K562 (cell line): Measurements from ENCODE around the gene VEZF1. TPM values are rescaled to one million over a fixed set of nuclear protein-coding genes. Genes with fewer than 3 reads are reported as not detected.
A peak's percentile ranks its signal among the peaks of the same experiment; 100 is the strongest.

Experiments
- ATAC-seq: fragments of 200-7000 bp; cut with Tn5 transposase; 3 replicates; pipeline ENCODE4 v1.9.1; 2020; ENCODE audit warnings: moderate library complexity
- BruUV-seq: library from RNA; stranded (reverse); fragments of 400-500 nt; replicated peaks from 2 replicates; lab custom pipeline; 2021; lab: Mats Ljungman, UMichigan
- CTCF ChIA-PET: fragments of 300-600 bp; formaldehyde crosslinking; extraction: SDS; loops from one replicate; lab custom pipeline; 2021; ENCODE audit warnings: low intra/inter-chr PET ratio; lab: Yijun Ruan, JAX
- POLR2A ChIA-PET: fragments of 300-600, 350-650 bp; sonication (Branson Sonifier 250); formaldehyde crosslinking; extraction: SDS; loops from one replicate; lab custom pipeline; 2021; ENCODE audit warnings: antibody characterized with exemption, inconsistent platforms; lab: Yijun Ruan, JAX
- DNase-seq, 4 experiments: peaks; one replicate each; pipeline versions ENCODE4 v3.0.0 to v3.0.0-alpha.2; 2011 to 2018; ENCODE audit warnings: low spot score in 3 of 4, mixed read lengths in 3 of 4; ENCODE audit errors: extremely low read depth in 1 of 4
- FAIRE-seq: peaks from 2 replicates; lab custom pipeline; 2011; peaks lifted over from hg19 to GRCh38; lab: Jason Lieb, UNC
- H2AFZ ChIP-seq: 2 replicates; pipeline ENCODE4 v1.6.0; 2011; ENCODE audit warnings: low read depth, low read length, control low read depth, inconsistent platforms
- H3K27ac ChIP-seq: fragments of 200-600 bp; 3 replicates; pipeline ENCODE4 v1.8.0; 2011; ENCODE audit warnings: low read depth, mild to moderate bottlenecking, control low read depth, inconsistent platforms, low read length, moderate library complexity, mixed read lengths; ENCODE audit errors: extremely low read depth
- H3K27me3 ChIP-seq, 2 experiments: fragments of 300-600 bp in 1 of 2; 2 replicates in 1 of 2; 3 replicates in 1 of 2; pipeline versions ENCODE4 v1.6.0 to v1.8.0; 2011; ENCODE audit warnings: inconsistent platforms in 2 of 2, low read length in 2 of 2, mild to moderate bottlenecking in 1 of 2, mixed read lengths in 1 of 2, moderate library complexity in 1 of 2; ENCODE audit not compliant: control insufficient read depth in 2 of 2, insufficient read depth in 2 of 2
- H3K36me3 ChIP-seq: fragments of 300-600 bp; 3 replicates; pipeline ENCODE4 v1.8.0; 2011; ENCODE audit warnings: mild to moderate bottlenecking, low read length, inconsistent platforms; ENCODE audit not compliant: control insufficient read depth, insufficient read depth
- H3K4me1 ChIP-seq, 2 experiments: fragments of 200-600 bp in 1 of 2; replicated peaks in 1 of 2; 2 replicates in 1 of 2; 3 replicates in 1 of 2; pipeline versions ENCODE4 v1.5.1 to v1.8.0; 2011; ENCODE audit warnings: inconsistent platforms in 2 of 2, low read length in 2 of 2, mild to moderate bottlenecking in 1 of 2, mixed read lengths in 1 of 2, moderate library complexity in 1 of 2; ENCODE audit not compliant: control insufficient read depth in 2 of 2, insufficient read depth in 2 of 2
- H3K4me2 ChIP-seq: 2 replicates; pipeline ENCODE4 v1.6.1; 2011; ENCODE audit warnings: low read length, control low read depth, inconsistent platforms, mixed read lengths; ENCODE audit not compliant: insufficient read depth
- H3K4me3 ChIP-seq: fragments of 200-600 bp; sonication (generic), shearing (Covaris generic); 2 replicates; pipeline ENCODE4 v1.5.1; 2016; ENCODE audit warnings: control low read depth, inconsistent platforms
- H3K79me2 ChIP-seq: fragments of 200-600 bp; 3 replicates; pipeline ENCODE4 v1.8.0; 2011; ENCODE audit warnings: low read length, inconsistent platforms; ENCODE audit not compliant: control insufficient read depth, insufficient read depth
- H3K9ac ChIP-seq, 2 experiments: 2 replicates each; pipeline versions ENCODE4 v1.6.0 to v1.6.1; 2011; ENCODE audit warnings: low read depth in 2 of 2, low read length in 2 of 2, control low read depth in 1 of 2, inconsistent platforms in 1 of 2, mild to moderate bottlenecking in 1 of 2, mixed read lengths in 1 of 2; ENCODE audit not compliant: insufficient read depth in 1 of 2
- H3K9me1 ChIP-seq: one replicate; pipeline ENCODE4 v1.6.0; 2011; ENCODE audit warnings: inconsistent platforms, mild to moderate bottlenecking, low read length, moderate library complexity; ENCODE audit not compliant: control insufficient read depth, insufficient read depth
- H3K9me3 ChIP-seq: replicated peaks from 2 replicates; pipeline ENCODE4 v1.5.1; 2011; ENCODE audit warnings: low read depth, low read length, inconsistent platforms; ENCODE audit not compliant: control insufficient read depth, insufficient read depth
- H4K20me1 ChIP-seq: replicated peaks from 2 replicates; pipeline ENCODE4 v1.6.1; 2011; ENCODE audit warnings: low read length, inconsistent platforms, mixed read lengths; ENCODE audit not compliant: control insufficient read depth, insufficient read depth
- ARHGAP35 ChIP-seq: fragments of 450-650 bp; IDR thresholded peaks from 2 replicates; pipeline ENCODE4 v1.6.1; 2018; ENCODE audit not compliant: partially characterized antibody
- BDP1 ChIP-seq: IDR thresholded peaks from 3 replicates; pipeline ENCODE4 v1.6.1; 2011; ENCODE audit not compliant: insufficient read length, insufficient read depth
- ELF4 ChIP-seq: fragments of 450-650 bp; formaldehyde crosslinking; IDR thresholded peaks from 2 replicates; pipeline ENCODE4 v1.4.0; 2022; ENCODE audit warnings: missing genetic modification characterization
- FOXA3 ChIP-seq, 2 experiments: fragments of 450-650 bp in 1 of 2; sonication (generic) in 1 of 2; formaldehyde crosslinking; IDR thresholded peaks in 1 of 2; conservative IDR thresholded peaks in 1 of 2; 2 replicates each; pipeline versions ENCODE4 v1.4.0 to v1.8.0; 2020 to 2022; ENCODE audit warnings: mild to moderate bottlenecking in 2 of 2, missing genetic modification reagents in 1 of 2
- IFI16 ChIP-seq: fragments of 250-450 bp; sonication (Bioruptor Pico); IDR thresholded peaks from 2 replicates; pipeline ENCODE4 v2.1.2; 2022; ENCODE audit warnings: mild to moderate bottlenecking, inconsistent platforms
- ILK ChIP-seq: fragments of 450-650 bp; IDR thresholded peaks from 2 replicates; pipeline ENCODE4 v1.6.1; 2016; ENCODE audit warnings: missing genetic modification characterization, low read depth, mild to moderate bottlenecking, missing compliant biosample characterization, moderate library complexity, borderline replicate concordance
- KLF10 ChIP-seq: fragments of 250-450 bp; sonication (Bioruptor Pico); IDR thresholded peaks from 2 replicates; pipeline ENCODE4 v1.6.1; 2021; ENCODE audit warnings: matching md5 sums
- SMAD2 ChIP-seq: fragments of 150-350 bp; IDR thresholded peaks from 2 replicates; pipeline ENCODE4 v1.6.1; 2014; ENCODE audit warnings: low read depth, mild to moderate bottlenecking, low read length
- STAG1 ChIP-seq: sonication (generic); formaldehyde crosslinking; IDR thresholded peaks from 2 replicates; pipeline ENCODE4 v1.5.0; 2020; ENCODE audit warnings: missing genetic modification reagents, borderline replicate concordance
- TGIF2 ChIP-seq: sonication (generic); formaldehyde crosslinking; IDR thresholded peaks from 2 replicates; pipeline ENCODE4 v1.8.1; 2022; ENCODE audit warnings: mild to moderate bottlenecking, missing genetic modification reagents, moderate library complexity
- ZBTB33 ChIP-seq: sonication (generic); formaldehyde crosslinking; IDR thresholded peaks from 2 replicates; pipeline ENCODE4 v1.8.1; 2023; ENCODE audit warnings: mild to moderate bottlenecking, missing genetic modification reagents
- ZNF133 ChIP-seq: fragments of 250-450 bp; sonication (Bioruptor Pico); IDR thresholded peaks from 2 replicates; pipeline ENCODE4 v1.4.0; 2020; ENCODE audit warnings: mild to moderate bottlenecking
- ZNF263 ChIP-seq: sonication (generic); formaldehyde crosslinking; IDR thresholded peaks from 2 replicates; pipeline ENCODE4 v1.8.0; 2022; ENCODE audit warnings: mild to moderate bottlenecking, missing genetic modification reagents, borderline replicate concordance
- WGBS: fragments of 100-300 bp; shearing (Covaris generic); methylation state at CpG from one replicate; pipeline ENCODE4 v1.1.6; 2016; ENCODE audit warnings: low coverage, mixed read lengths; ENCODE audit not compliant: insufficient coverage; ENCODE audit errors: missing lambda C conversion rate; 5-methylcytosine and 5-hydroxymethylcytosine counted together
- in situ Hi-C: fragments of 300-500 bp; cut with MboI; formaldehyde crosslinking; loops from 4 replicates; pipeline ENCODE4 v1.15.0; 2018; ENCODE audit warnings: inconsistent platforms, mixed read lengths
- intact Hi-C: fragments of 100-400 bp; cut with micrococcal nuclease; formaldehyde crosslinking; loops from 2 replicates; pipeline ENCODE4 v1.14.2; 2022
- polyA plus RNA-seq, 8 experiments: library from polyadenylated mRNA; depleted of rRNA in 4 of 8; stranded (reverse) in 5 of 8; unstranded in 3 of 8; fragments of >200 nt; fragmentation: Nextera tagmentation in 2 of 8; fragmentation: Illumina TruSeq in 1 of 8; extraction: Ambion mirVana in 2 of 8; extraction: Trizol in 1 of 8; gene quantifications; 2 replicates each; pipeline versions ENCODE4 v1.2.1 to v1.2.3, GENCODE V29; 2011 to 2014; ENCODE audit warnings: inconsistent platforms in 1 of 8, missing spikeins in 1 of 8
- total RNA-seq, 7 experiments: library from RNA; depleted of rRNA in 6 of 7; stranded (reverse); fragments of >200 nt in 6 of 7; fragmentation: Illumina TruSeq in 2 of 7; extraction: Trizol in 2 of 7; gene quantifications; 2 replicates each; pipeline versions ENCODE4 v1.2.1 to v1.2.3, GENCODE V29; 2011 to 2021; ENCODE audit warnings: low replicate concordance in 1 of 7

Gene VEZF1
- total and polyA plus RNA-seq, 9 of the 15 experiments (the other 6 are each of a cell fraction or from before 2014, with no cell fraction given), result 9.5 to 33.4 (median 22.1) TPM

- H3K4me2 ChIP-seq, result no peak overlapping the region
- no peaks in the 10 kb centered on the region for H3K9me3 ChIP-seq
- peaks cover 22 to 24% of the 10 kb centered on the region in 2 experiments; a peak in 4 of 5 replicates for H3K4me1 ChIP-seq
- H3K36me3 ChIP-seq, result no peaks in the 10 kb centered on the region
- intact Hi-C loops (no loop called here), in situ Hi-C loops (no loop called here)
- FAIRE-seq, result no peak
- no peak overlapping the region; a peak in 1 of 4 replicates for H3K9ac ChIP-seq
- no peak overlapping the region for H3K4me3 ChIP-seq
- no peaks in the 10 kb centered on the region for H3K9me1 ChIP-seq
- H4K20me1 ChIP-seq, result no peaks in the 10 kb centered on the region
- H3K79me2 ChIP-seq, result no peaks in the 10 kb centered on the region
- peaks cover 12 to 25% of the 10 kb centered on the region in 2 experiments for H3K27me3 ChIP-seq
- 83% methylated on average over 13 of the region's 13 CpGs for WGBS
- BruUV-seq, result TSS peak; percentile 55
- TF ChIP-seq TGIF2 (CRISPR knock-in tag) (no peak), ZNF263 (CRISPR knock-in tag) (peak; percentile 69; the same call in 1 of the 2 replicates)
- ChIA-PET CTCF (no interaction called here), POLR2A (interaction anchor here (0.6 to 2.1 kb wide), 9 partner anchors 12 to 944 kb away, joined by 3 to 8 read pairs (median 4); no protein-coding TSS in a partner anchor)
- no peak for DNase-seq
- H3K27ac ChIP-seq, result no peak overlapping the region
- no peak overlapping the region for H2AFZ ChIP-seq
- no peak for ATAC-seq
Measured at GRCh38 chr17:57953705-57954396, 34.2 kb downstream of the VEZF1 start.

- Histone ChIP-seq H3K79me2 (no peaks in the 10 kb centered on the region), H3K4me2 (no peak overlapping the region), H3K9me3 (no peaks in the 10 kb centered on the region), H3K27me3 (peaks cover 11 to 22% of the 10 kb centered on the region in 2 experiments; a peak in 4 of 5 replicates), H3K4me1 (peaks cover 25 to 28% of the 10 kb centered on the region in 2 experiments; a peak in 4 of 5 replicates), H3K27ac (no peak overlapping the region), H2AFZ (no peak overlapping the region), H3K4me3 (no peak overlapping the region), H3K9ac (no peak overlapping the region; a peak in 1 of 4 replicates), H3K9me1 (no peaks in the 10 kb centered on the region), H3K36me3 (no peaks in the 10 kb centered on the region), H4K20me1 (no peaks in the 10 kb centered on the region)
- FAIRE-seq (no peak), ATAC-seq (no peak), DNase-seq (no peak)
- intact Hi-C loops (no loop called here), in situ Hi-C loops (no loop called here)
- CTCF ChIA-PET, result no interaction called here
- POLR2A ChIA-PET, result interaction anchor here (0.6 to 2.1 kb wide), 11 partner anchors 10 to 943 kb away, joined by 3 to 8 read pairs (median 4); no protein-coding TSS in a partner anchor
- BruUV-seq, result no TSS peak
- WGBS, result 25% methylated on average over 1 of the region's 1 CpG
- no peak for TF ChIP-seq SMAD2
- no peak for TF ChIP-seq STAG1 (CRISPR knock-in tag)
- no peak for TF ChIP-seq ARHGAP35
- TF ChIP-seq ZNF133, result no peak
- TF ChIP-seq ELF4 (CRISPR knock-in tag), result no peak
- TF ChIP-seq ILK (tag), result no peak
- no peak for TF ChIP-seq ZBTB33 (CRISPR knock-in tag)
- no peak for TF ChIP-seq FOXA3 (CRISPR knock-in tag; conservative IDR thresholded peaks at IDR 0.05 in 1 of 2, IDR thresholded peaks at IDR 0.05 in 1 of 2)
- no peak for TF ChIP-seq KLF10 (CRISPR knock-in tag)
- TF ChIP-seq BDP1, result no peak
- TF ChIP-seq TGIF2 (CRISPR knock-in tag), result no peak
- no peak for TF ChIP-seq IFI16 (CRISPR knock-in tag)
Measured at GRCh38 chr17:57953219-57953618, 34.8 kb downstream of the VEZF1 start.
